GM21529 (cell line): ENCODE measurements around the gene C16orf86.
"Not testable (repeated sequence)": the region's sequence is repeated elsewhere in the genome, so short reads cannot be mapped to it uniquely, and the experiment has no call there.

ENCODE experiments used
- ATAC-seq: cut with Tn5 transposase; IDR thresholded peaks from one replicate; pipeline ENCODE4 v1.9.1; 2021; ENCODE audit not compliant: unreplicated experiment

The C16orf86 gene

DNA sequence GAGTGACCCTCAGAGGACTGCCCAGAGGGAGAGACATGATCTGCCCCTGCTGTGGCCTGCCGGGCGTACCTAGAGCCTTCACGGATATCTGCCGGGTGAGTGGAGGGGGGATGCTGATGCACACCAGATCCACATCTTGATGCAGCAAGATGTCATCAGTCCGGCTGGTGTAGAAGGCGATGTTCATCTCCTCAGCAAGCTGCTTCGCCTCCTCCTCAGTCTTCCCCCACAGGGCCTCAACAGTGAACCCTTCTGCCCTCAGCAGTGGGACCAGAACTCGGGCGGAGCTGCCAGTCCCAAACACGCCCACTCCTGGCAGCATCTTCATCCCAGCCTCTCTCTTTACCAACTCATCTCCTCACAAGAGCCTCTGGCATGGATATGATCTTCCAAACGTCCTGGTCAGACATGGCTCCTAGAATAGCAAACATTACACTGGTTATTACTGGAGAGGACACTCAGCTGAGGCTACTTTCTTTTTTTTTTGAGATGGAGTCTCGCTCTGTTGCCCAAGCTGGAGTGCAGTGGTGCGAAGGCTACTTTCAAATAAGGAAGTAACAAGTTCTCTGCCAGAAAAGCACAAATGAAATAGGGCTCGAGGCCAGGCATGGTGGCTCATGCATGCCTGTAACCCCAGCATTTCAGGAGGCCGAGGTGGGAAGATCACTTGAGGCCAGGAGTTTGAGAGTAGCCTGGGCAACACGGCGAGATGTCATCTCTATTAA lies 18.9 kb downstream of the C16orf86 start:
- no peak for ATAC-seq

- ATAC-seq = not testable (repeated sequence)
These were observed 27.1 kb downstream of the C16orf86 start for GRCh38 chr16:67693517-67694285.

GRCh38 chr16:67694611-67695010 lies 28.0 kb downstream of the C16orf86 start:
- ATAC-seq = no peak

DNA sequence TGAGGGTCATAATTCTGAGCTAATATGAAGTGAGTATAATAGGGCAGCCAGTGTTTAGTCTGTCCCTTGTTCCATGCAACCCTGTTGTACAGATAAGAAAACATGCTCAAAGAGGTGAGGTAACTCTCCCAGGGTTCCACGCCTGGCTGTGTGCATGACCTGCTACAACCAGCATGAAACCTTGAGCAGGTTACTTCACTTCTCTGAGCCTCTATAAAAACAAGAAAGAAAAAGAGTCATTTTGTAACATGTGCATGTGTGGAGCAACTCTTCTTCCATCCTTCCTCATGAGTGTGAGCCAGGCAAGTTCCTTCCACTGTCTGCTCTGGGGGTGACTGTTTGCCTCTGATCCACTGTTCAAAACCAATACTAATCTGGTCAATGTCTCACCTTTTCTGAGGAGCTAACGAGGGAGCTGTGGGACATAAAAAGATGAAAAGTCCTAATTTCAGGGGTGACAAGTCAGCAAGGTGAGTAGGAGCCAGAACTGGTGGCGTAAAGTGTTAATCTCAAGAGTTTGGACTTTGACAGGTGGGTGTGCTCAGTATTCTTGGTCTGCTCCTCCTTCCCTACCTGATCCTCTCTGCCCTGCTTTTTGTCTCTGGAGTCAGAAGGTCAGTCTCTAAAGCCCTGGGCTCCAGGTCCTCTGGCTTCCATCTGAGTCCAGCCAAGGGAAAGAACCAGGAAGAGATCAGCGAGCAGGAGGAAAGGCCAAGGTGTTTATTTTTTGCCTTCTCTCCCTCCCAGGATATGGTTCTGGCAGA lies 31.0 kb downstream of the C16orf86 start:
- no peak for ATAC-seq

- ATAC-seq = no peak
These were observed 32.7 kb downstream of the C16orf86 start for GRCh38 chr16:67699265-67699664.

DNA sequence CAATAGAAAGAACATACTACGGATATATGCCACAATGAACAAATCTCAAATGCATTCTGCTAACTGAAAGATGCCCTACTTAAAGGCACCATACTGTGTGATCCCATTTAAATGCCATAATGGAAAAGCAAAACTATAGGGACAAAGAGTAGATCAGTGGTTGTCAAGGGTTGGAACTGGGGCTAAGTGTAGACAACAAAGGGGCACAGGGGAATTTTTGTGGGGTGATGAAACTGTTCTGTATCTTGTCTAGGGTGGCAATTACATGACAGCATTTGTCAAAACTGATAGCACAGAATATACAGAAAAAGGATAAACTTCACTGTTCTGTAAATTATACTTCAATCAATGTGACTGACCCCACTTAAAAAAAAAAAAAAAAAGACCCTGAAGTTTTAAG lies 34.8 kb downstream of the C16orf86 start:
- ATAC-seq = no peak

GRCh38 chr16:67702130-67702529 lies 35.5 kb downstream of the C16orf86 start:
- ATAC-seq = no peak

DNA sequence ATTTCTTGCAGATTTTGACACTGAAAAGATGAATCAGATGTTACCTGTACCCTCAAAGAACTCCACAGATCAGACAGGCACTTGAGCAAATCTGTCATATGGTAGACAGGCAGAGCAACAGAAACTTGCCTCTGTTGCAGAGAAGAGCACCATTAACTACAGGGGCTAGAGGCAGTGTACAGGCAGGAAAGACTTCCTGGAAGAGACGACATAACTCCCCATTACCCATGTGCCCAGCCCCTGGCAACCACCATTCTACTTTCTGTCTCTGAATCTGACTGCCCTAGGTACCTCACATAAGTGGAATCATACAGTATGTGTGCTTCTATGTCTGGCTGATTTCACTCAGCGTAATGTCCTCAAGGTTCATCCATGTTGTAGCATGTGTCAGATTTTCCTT lies 37.0 kb downstream of the C16orf86 start:
- no peak for ATAC-seq

DNA sequence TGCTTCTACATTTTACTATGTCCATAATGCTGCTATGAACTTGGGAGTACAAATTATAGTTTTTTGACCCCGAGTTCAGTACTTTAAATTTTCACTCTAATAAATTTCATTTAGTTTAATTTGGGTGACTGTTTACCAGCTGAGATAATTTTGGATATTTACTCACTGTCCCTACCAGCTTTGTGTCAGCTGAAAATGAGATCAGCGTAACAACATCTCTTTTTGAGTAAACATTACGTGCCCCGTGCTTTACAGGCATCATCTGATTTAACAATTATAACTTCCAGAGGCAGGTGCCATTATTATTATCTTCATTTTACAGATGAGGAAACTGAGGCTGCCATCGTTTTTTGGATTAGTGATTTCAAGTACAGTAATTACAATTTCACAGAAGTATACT lies 37.5 kb downstream of the C16orf86 start:
- no peak for ATAC-seq

DNA sequence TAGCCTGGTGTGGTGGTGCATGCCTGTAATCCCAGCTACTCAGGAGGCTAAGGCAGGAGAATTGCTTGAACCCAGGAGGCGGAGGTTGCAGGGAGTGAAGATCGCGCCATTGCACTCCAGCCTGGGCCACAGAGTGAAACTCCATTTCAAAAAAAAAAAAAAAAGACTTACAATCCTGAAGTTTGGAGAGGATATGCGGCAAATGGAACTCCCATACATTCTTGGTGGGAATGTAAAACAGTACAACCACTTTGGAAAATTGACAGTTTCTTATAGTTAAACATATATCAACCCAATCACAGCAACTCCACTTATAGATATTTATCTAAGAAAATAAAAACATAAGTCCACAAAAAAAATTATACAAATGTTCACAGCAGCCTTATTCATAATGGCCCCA lies 40.6 kb downstream of the C16orf86 start:
- ATAC-seq = no peak

- no peak for ATAC-seq
These were observed 41.2 kb downstream of the C16orf86 start for GRCh38 chr16:67707790-67708189.

DNA sequence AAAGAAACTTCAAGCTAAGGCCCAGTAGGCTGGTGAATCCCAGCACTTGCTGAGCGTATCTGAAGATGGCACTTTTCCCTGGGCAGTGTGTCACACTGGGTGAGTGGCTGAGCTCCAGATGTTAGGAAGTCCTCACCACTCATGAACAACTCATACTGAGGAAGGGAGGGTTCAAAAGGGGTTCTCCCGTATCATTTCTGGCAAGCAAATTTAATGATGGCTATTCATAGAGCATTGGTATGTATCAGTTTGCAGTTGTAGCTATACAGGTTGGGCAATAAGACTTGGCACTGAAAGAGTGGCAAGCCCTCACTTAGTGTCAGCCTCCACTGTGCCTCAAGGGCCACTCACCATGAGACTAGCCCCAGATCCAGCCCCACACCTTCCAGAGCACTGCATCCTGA lies 41.8 kb downstream of the C16orf86 start:
- no peak for ATAC-seq

- ATAC-seq = no peak
These were observed 42.4 kb downstream of the C16orf86 start for GRCh38 chr16:67709050-67709449.

GRCh38 chr16:67710607-67711006 lies 44.0 kb downstream of the C16orf86 start:
- ATAC-seq = no peak

GRCh38 chr16:67713647-67714273 lies 47.1 kb downstream of the C16orf86 start:
- no peak for ATAC-seq

GRCh38 chr16:67714522-67714921 lies 47.9 kb downstream of the C16orf86 start:
- no peak for ATAC-seq

DNA sequence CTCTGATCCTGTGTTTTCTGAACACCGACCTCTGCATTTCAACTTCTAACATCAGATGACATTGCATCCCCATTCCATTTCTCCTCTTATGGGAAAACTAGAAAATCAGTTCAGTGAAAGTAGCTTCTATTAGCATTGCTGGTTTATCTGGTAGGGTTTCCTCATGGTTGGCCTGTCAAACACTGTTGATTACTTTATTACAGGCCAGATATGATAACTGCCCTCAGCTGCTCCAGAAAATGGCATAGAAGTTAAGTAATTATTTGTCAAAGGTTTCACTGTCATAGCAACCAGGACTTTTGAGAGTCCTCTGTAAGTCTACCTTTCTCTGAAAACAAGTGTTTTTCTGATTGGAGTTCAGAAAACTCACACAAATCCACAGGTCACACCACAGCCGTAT lies 49.5 kb downstream of the C16orf86 start:
- no peak for ATAC-seq
